Tibial nerve (tissue), 4 donors: ENCODE measurements around the gene EREG. TPM values are rescaled to one million over a fixed set of nuclear protein-coding genes. Genes with fewer than 3 reads are reported as not detected.

Source experiments
- DNase-seq, 2 donors: peaks; one replicate each; pipeline ENCODE4 v3.0.0-alpha.2; 2019; ENCODE audit warnings: low spot score in 2 of 2
- H3K27ac ChIP-seq, 4 donors: fragments of 200-600 bp; sonication (generic) in 3 of 4; one replicate each; pipeline ENCODE4 v1.5.1; 2017 to 2019; ENCODE audit warnings: mild to moderate bottlenecking in 1 of 4
- H3K27me3 ChIP-seq, 2 donors: fragments of 200-600 bp; sonication (generic) in 1 of 2; one replicate each; pipeline versions ENCODE4 v1.5.1 to v1.6.0; 2017 to 2019
- H3K36me3 ChIP-seq, 3 donors: fragments of 200-600 bp; sonication (generic); one replicate each; pipeline ENCODE4 v1.5.1; 2018 to 2019
- H3K4me1 ChIP-seq, 4 donors: fragments of 200-600 bp; sonication (generic) in 3 of 4; one replicate each; pipeline ENCODE4 v1.5.1; 2017 to 2019
- H3K4me3 ChIP-seq, 4 donors: fragments of 200-600 bp; sonication (generic) in 3 of 4; one replicate each; pipeline ENCODE4 v1.5.1; 2017 to 2019; ENCODE audit warnings: mild to moderate bottlenecking in 1 of 4, moderate library complexity in 1 of 4
- H3K9me3 ChIP-seq, 4 donors: fragments of 200-600 bp; sonication (generic) in 3 of 4; one replicate each; pipeline ENCODE4 v1.5.1; 2017 to 2019
- CTCF ChIP-seq, 5 experiments: fragments of 200-600 bp in 3 of 5; fragments of 450-650 bp in 2 of 5; sonication (generic) in 3 of 5; IDR thresholded peaks; one replicate each; pipeline ENCODE4 v1.5.1; 2016 to 2019; ENCODE audit warnings: antibody characterized with exemption in 5 of 5, mild to moderate bottlenecking in 3 of 5, moderate library complexity in 2 of 5
- EP300 ChIP-seq, 2 donors: sonication (generic); formaldehyde crosslinking; IDR thresholded peaks; one replicate each; pipeline ENCODE4 v1.6.1; 2017; ENCODE audit warnings: antibody characterized with exemption in 2 of 2, mild to moderate bottlenecking in 1 of 2
- POLR2A ChIP-seq, 2 donors: fragments of 450-650 bp; IDR thresholded peaks; one replicate each; pipeline ENCODE4 v1.6.1; 2017; ENCODE audit warnings: antibody characterized with exemption in 2 of 2, mild to moderate bottlenecking in 2 of 2, moderate library complexity in 2 of 2
- WGBS, 2 donors: methylation state at CpG; one replicate each; pipeline ENCODE4 v1.1.5; 2018; 5-methylcytosine and 5-hydroxymethylcytosine counted together
- total RNA-seq, 4 donors: library from RNA; depleted of rRNA; stranded (reverse); fragments of >200 nt; gene quantifications; one replicate each; pipeline ENCODE4 v1.1.0, GENCODE V29; 2016

Gene EREG
- total RNA-seq, 4 donors from 2014 or later, result 0.20 to 0.21 TPM; not detected in 2

GRCh38 chr4:74344031-74344430, 20.9 kb upstream of the EREG start:
- Histone ChIP-seq H3K27me3 (no peaks in the 10 kb centered on the region), H3K4me3 (no peak overlapping the region), H3K4me1 (no peaks in the 10 kb centered on the region), H3K9me3 (peaks cover 0 to 19% (median 0%) of the 10 kb centered on the region in 4 donors), H3K36me3 (no peaks in the 10 kb centered on the region), H3K27ac (no peak overlapping the region)
- TF ChIP-seq EP300 (IDR thresholded peaks at IDR 0.05) (no peak), POLR2A (IDR thresholded peaks at IDR 0.05) (no peak), CTCF (IDR thresholded peaks at IDR 0.05) (no peak)
- WGBS, 2 donors, result 50 to 73% methylated on average over 1 of the region's 1 CpG
- no peak for DNase-seq

GRCh38 chr4:74353858-74354257, 11.1 kb upstream of the EREG start:
- no peaks in the 10 kb centered on the region for H3K4me1 ChIP-seq
- no peak overlapping the region for H3K27ac ChIP-seq
- TF ChIP-seq CTCF (IDR thresholded peaks at IDR 0.05) (no peak), POLR2A (IDR thresholded peaks at IDR 0.05) (no peak)
- no peak for DNase-seq
- H3K36me3 ChIP-seq, result no peaks in the 10 kb centered on the region
- WGBS, 2 donors, result 57 to 72% methylated on average over 4 of the region's 4 CpGs
- H3K9me3 ChIP-seq, result no peaks in the 10 kb centered on the region
- H3K4me3 ChIP-seq, result no peak overlapping the region
- H3K27me3 ChIP-seq, result no peaks in the 10 kb centered on the region

GRCh38 chr4:74357965-74358364, 7.0 kb upstream of the EREG start:
- no peaks in the 10 kb centered on the region for H3K36me3 ChIP-seq
- 87 to 94% methylated on average over 1 of the region's 1 CpG for WGBS, 2 donors
- H3K4me1 ChIP-seq, result no peaks in the 10 kb centered on the region
- no peaks in the 10 kb centered on the region for H3K27me3 ChIP-seq
- H3K4me3 ChIP-seq, result no peak overlapping the region
- no peaks in the 10 kb centered on the region for H3K9me3 ChIP-seq
- TF ChIP-seq POLR2A (IDR thresholded peaks at IDR 0.05) (no peak), CTCF (IDR thresholded peaks at IDR 0.05) (no peak), EP300 (IDR thresholded peaks at IDR 0.05) (no peak)
- no peak for DNase-seq
- no peak overlapping the region for H3K27ac ChIP-seq

DNA sequence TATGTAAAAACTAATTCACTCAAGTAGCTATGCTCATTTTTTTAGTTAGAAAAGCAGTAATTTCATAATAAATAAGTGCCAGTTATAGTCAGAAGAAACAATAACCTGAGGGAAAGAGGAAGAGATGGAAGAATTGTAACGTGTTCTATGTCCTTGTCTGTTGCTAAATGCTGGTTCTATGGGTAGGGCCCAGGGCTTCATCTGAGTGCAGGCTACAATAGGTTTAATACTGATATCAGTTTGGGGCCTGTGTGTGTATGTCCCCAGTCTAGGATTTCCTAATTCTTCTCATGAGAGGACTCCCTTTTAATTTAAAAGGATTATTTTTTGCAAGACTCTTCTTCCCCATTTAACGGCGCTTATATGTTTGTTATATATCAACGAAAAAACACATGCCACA, 3.3 kb upstream of the EREG start:
- WGBS, 2 donors, result 75 to 80% methylated on average over 4 of the region's 4 CpGs
- Histone ChIP-seq H3K9me3 (no peaks in the 10 kb centered on the region), H3K4me1 (peaks cover 0 to 17% (median 3%) of the 10 kb centered on the region in 4 donors), H3K27me3 (peaks cover 0 to 27% of the 10 kb centered on the region in 2 donors), H3K36me3 (no peaks in the 10 kb centered on the region), H3K4me3 (no peak overlapping the region), H3K27ac (no peak overlapping the region)
- no peak for DNase-seq
- TF ChIP-seq EP300 (IDR thresholded peaks at IDR 0.05) (no peak), POLR2A (IDR thresholded peaks at IDR 0.05) (no peak), CTCF (IDR thresholded peaks at IDR 0.05) (no peak)

- Histone ChIP-seq H3K9me3 (no peaks in the 10 kb centered on the region), H3K4me1 (peaks cover 0 to 17% (median 3%) of the 10 kb centered on the region in 4 donors), H3K36me3 (no peaks in the 10 kb centered on the region), H3K27ac (no peak overlapping the region), H3K4me3 (no peak overlapping the region), H3K27me3 (peaks cover 0 to 31% of the 10 kb centered on the region in 2 donors)
- TF ChIP-seq EP300 (IDR thresholded peaks at IDR 0.05) (no peak), POLR2A (IDR thresholded peaks at IDR 0.05) (no peak), CTCF (IDR thresholded peaks at IDR 0.05) (no peak)
- WGBS, 2 donors, result 91 to 94% methylated on average over 3 of the region's 3 CpGs
- DNase-seq, result no peak
Observed at GRCh38 chr4:74362347-74362746, 2.6 kb upstream of the EREG start.
